Lung (tissue), 12 donors: ENCODE data around the gene HINT1. TPM values are rescaled to one million over a fixed set of nuclear protein-coding genes. Genes with fewer than 3 reads are reported as not detected.
"Not testable (repeated sequence)": the region's sequence is repeated elsewhere in the genome, so short reads cannot be mapped to it uniquely, and the experiment has no call there.

ENCODE experiments used
- ATAC-seq: fragments of 200-7000 bp; cut with Tn5 transposase; one replicate; pipeline ENCODE4 v1.9.1; 2020; ENCODE audit warnings: moderate number of reproducible peaks; ENCODE audit not compliant: insufficient read depth, low FRiP score
- DNase-seq, 3 donors: peaks; one replicate each; pipeline ENCODE4 v3.0.0-alpha.2; 2013 to 2017
- H3K27ac ChIP-seq, 2 donors: one replicate each; pipeline ENCODE4 v1.5.1; 2013; ENCODE audit warnings: mild to moderate bottlenecking in 2 of 2, moderate library complexity in 2 of 2, control low read depth in 1 of 2, inconsistent platforms in 1 of 2, low read depth in 1 of 2, low read length in 1 of 2
- H3K27me3 ChIP-seq, 3 donors: one replicate each; pipeline ENCODE4 v1.5.1; 2013; ENCODE audit warnings: low read length in 2 of 3; ENCODE audit not compliant: control insufficient read depth in 3 of 3, insufficient read depth in 3 of 3
- H3K36me3 ChIP-seq, 4 donors: one replicate each; pipeline ENCODE4 v1.5.1; 2013; ENCODE audit warnings: low read length in 4 of 4, mild to moderate bottlenecking in 1 of 4, moderate library complexity in 1 of 4; ENCODE audit not compliant: control insufficient read depth in 4 of 4, insufficient read depth in 4 of 4
- H3K4me1 ChIP-seq, 5 donors: one replicate each; pipeline ENCODE4 v1.5.1; 2013; ENCODE audit warnings: low read length in 5 of 5, mild to moderate bottlenecking in 2 of 5, moderate library complexity in 1 of 5; ENCODE audit not compliant: control insufficient read depth in 5 of 5, insufficient read depth in 5 of 5
- H3K4me3 ChIP-seq: one replicate; pipeline ENCODE4 v1.5.1; 2013; ENCODE audit warnings: mild to moderate bottlenecking, control low read depth, moderate library complexity
- H3K9ac ChIP-seq, 2 donors: one replicate each; pipeline ENCODE4 v1.5.1; 2013; ENCODE audit warnings: low read length in 2 of 2, control low read depth in 1 of 2; ENCODE audit not compliant: insufficient read depth in 1 of 2
- H3K9me3 ChIP-seq, 4 donors: one replicate each; pipeline ENCODE4 v1.5.1; 2013; ENCODE audit warnings: low read length in 3 of 4, mild to moderate bottlenecking in 1 of 4, moderate library complexity in 1 of 4; ENCODE audit not compliant: control insufficient read depth in 4 of 4, insufficient read depth in 3 of 4
- WGBS, 2 donors: extraction: QIAGEN DNeasy Blood & Tissue Kit; methylation state at CpG; one replicate each; pipeline ENCODE4 v1.1.7; 2013; 5-methylcytosine and 5-hydroxymethylcytosine counted together
- polyA plus RNA-seq, 2 donors: library from polyadenylated mRNA; stranded (reverse); fragments of 200-250 nt; gene quantifications; one replicate each; pipeline ENCODE4 v1.2.1, GENCODE V29; 2013
- total RNA-seq, 2 donors: library from RNA; depleted of rRNA in 1 of 2; stranded (reverse); fragments of >200 nt in 1 of 2; gene quantifications; one replicate each; pipeline ENCODE4 v1.2.1, GENCODE V29; 2014 to 2021
- TF ChIP-seq, protein P1 (sequence below): IDR thresholded peaks from 2 replicates; pipeline ENCODE4 v1.5.1; 2012; ENCODE audit warnings: mild to moderate bottlenecking; ENCODE audit errors: control extremely low read depth, extremely low read depth
- donor health status: control.
- donor health status: control.
- donor health status: Bipolar disorder and iron deficiency.
- donor health status: healthy.
- donor health status: DM: yes; HTN: yes; CAD: no.

The HINT1 gene
- total and polyA plus RNA-seq, 4 donors: 125 to 259 (median 182) TPM

DNA sequence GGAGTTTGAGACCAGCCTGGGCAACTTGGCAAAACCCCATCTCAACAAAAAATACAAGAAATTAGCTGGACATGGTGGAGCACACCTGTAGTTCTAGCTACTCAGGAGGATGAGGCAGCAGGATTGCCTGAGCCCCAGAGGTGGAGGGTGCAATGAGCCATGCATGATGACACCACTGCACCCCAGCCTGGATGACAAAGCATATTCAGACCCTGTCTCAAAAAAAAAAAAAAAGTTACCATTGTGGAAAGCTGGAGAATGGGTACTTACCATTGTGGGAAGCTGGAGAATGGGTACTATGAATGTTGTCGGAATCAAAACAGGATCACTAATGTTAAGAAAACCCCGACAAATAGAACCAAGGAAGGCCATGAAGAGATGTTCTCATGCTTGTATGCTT is 25.7 kb downstream of the HINT1 start:
- no peaks in the 10 kb centered on the region for H3K27me3 ChIP-seq
- H3K4me3 ChIP-seq: no peak overlapping the region
- no peak overlapping the region for H3K9ac ChIP-seq
- H3K9me3 ChIP-seq: no peaks in the 10 kb centered on the region
- WGBS, 2 donors: 96 to 99% methylated on average over 2 of the region's 2 CpGs
- no peaks in the 10 kb centered on the region for H3K4me1 ChIP-seq
- H3K27ac ChIP-seq: no peak overlapping the region
- DNase-seq (no peak), ATAC-seq (no peak)
- TF ChIP-seq, protein P1, sequence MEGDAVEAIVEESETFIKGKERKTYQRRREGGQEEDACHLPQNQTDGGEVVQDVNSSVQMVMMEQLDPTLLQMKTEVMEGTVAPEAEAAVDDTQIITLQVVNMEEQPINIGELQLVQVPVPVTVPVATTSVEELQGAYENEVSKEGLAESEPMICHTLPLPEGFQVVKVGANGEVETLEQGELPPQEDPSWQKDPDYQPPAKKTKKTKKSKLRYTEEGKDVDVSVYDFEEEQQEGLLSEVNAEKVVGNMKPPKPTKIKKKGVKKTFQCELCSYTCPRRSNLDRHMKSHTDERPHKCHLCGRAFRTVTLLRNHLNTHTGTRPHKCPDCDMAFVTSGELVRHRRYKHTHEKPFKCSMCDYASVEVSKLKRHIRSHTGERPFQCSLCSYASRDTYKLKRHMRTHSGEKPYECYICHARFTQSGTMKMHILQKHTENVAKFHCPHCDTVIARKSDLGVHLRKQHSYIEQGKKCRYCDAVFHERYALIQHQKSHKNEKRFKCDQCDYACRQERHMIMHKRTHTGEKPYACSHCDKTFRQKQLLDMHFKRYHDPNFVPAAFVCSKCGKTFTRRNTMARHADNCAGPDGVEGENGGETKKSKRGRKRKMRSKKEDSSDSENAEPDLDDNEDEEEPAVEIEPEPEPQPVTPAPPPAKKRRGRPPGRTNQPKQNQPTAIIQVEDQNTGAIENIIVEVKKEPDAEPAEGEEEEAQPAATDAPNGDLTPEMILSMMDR: no peak
- no peaks in the 10 kb centered on the region for H3K36me3 ChIP-seq

DNA sequence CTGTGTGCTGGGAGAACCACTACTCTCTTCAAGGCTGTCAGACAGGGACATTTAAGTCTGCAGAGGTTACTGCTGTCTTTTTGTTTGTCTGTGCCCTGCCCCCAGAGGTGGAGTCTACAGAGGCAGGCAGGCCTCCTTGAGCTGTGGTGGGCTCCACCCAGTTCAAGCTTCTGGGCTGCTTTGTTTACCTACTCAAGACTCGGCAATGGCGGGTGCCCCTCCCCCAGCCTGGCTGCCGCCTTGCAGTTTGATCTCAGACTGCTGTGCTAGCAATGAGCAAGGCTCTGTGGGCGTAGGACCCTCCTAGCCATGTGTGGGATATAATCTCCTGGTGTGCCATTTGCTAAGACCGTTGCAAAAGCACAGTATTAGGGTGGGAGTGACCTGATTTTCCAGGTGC is 26.6 kb downstream of the HINT1 start:
- not testable (repeated sequence) for H3K27me3 ChIP-seq, H3K27ac ChIP-seq, H3K4me3 ChIP-seq, ATAC-seq, H3K36me3 ChIP-seq, DNase-seq, H3K4me1 ChIP-seq, H3K9ac ChIP-seq, H3K9me3 ChIP-seq
- WGBS, 2 donors: 76 to 86% methylated on average over 5 of the region's 5 CpGs

DNA sequence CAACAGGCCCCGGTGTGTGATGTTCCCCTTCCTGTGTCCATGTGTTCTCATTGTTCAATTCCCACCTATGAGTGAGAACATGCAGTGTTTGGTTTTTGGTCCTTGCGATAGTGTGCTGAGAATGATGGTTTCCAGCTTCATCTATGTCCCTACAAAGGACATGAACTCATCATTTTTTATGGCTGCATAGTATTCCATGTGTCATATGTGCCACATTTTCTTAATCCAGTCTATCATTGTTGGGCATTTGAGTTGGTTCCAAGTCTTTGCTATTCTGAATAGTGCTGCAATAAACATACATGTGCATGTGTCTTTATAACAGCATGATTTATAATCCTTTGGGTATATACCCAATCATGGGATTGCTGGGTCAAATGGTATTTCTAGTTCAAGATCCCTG is 32.0 kb downstream of the HINT1 start:
- not testable (repeated sequence) for DNase-seq, H3K9me3 ChIP-seq, H3K36me3 ChIP-seq, H3K4me3 ChIP-seq, H3K4me1 ChIP-seq, H3K9ac ChIP-seq, ATAC-seq, H3K27ac ChIP-seq, H3K27me3 ChIP-seq
- WGBS, 2 donors: 95 to 96% methylated on average over 1 of the region's 2 CpGs

DNA sequence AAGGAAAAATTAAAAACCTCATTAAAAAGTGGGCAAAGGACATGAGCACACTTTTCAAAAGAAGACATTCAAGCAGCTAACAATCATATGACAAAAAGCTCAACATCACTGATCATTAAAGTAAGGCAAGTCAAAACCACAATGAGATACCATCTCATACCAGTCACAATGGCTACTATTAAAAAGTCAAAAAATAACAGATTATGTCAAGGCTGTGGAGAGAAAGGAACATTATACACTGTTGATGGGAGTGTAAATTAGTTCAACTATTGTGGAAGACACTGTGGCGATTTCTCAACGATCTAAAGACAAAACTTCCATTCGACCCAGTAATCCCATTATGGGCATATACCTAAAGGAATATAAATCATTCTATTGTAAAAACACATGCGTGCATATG is 35.8 kb downstream of the HINT1 start:
- ATAC-seq: no peak
- 92 to 94% methylated on average over 4 of the region's 4 CpGs for WGBS, 2 donors

DNA sequence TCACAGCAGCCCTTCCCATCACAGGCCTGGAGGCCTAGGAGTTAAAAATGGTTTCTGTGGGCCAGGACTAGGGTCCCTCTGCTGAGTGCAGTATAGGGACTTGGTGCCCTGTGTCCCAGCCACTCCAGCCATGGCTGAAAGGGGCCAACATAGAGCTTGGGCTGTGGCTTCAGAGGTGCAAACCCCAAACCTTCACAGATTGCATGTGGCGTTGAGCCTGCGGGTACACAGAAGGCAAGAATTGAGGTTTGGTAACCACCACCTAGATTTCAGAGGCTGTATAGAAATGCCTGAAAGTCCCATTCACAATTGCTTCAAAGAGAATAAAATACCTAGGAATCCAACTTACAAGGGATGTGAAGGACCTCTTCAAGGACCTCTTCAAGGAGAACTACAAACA is 37.8 kb downstream of the HINT1 start:
- not testable (repeated sequence) for H3K4me1 ChIP-seq, ATAC-seq, H3K9ac ChIP-seq, H3K27me3 ChIP-seq, H3K36me3 ChIP-seq, H3K9me3 ChIP-seq, H3K27ac ChIP-seq, DNase-seq, H3K4me3 ChIP-seq
- 83% methylated on average over 2 of the region's 2 CpGs for WGBS, 2 donors

More for the DNA sequence above, 35.8 kb downstream of the HINT1 start:
- Histone ChIP-seq H3K27ac (no peak overlapping the region), H3K9me3 (peaks cover 0 to 5% (median 3%) of the 10 kb centered on the region in 4 donors), H3K36me3 (no peaks in the 10 kb centered on the region), H3K27me3 (no peaks in the 10 kb centered on the region), H3K4me3 (no peak overlapping the region), H3K9ac (no peak overlapping the region), H3K4me1 (no peaks in the 10 kb centered on the region)
- DNase-seq: no peak
- TF ChIP-seq, protein P1: no peak
